Ascending aorta (tissue), 2 donors: ENCODE results near the gene VASN. TPM values are rescaled to one million over a fixed set of nuclear protein-coding genes. Genes with fewer than 3 reads are reported as not detected.

Source experiments
- DNase-seq, 2 donors: peaks; one replicate each; pipeline ENCODE4 v3.0.0-alpha.2; 2019; ENCODE audit warnings: low spot score in 2 of 2
- H3K27ac ChIP-seq, 2 donors: fragments of 200-600 bp; sonication (generic); one replicate each; pipeline ENCODE4 v1.5.1; 2016 to 2017; ENCODE audit warnings: mild to moderate bottlenecking in 1 of 2
- H3K27me3 ChIP-seq: fragments of 200-600 bp; sonication (generic); one replicate; pipeline ENCODE4 v1.5.1; 2017
- H3K36me3 ChIP-seq, 2 donors: fragments of 200-600 bp; sonication (generic); one replicate each; pipeline ENCODE4 v1.5.1; 2016
- H3K4me1 ChIP-seq, 2 donors: fragments of 200-600 bp; sonication (generic); one replicate each; pipeline ENCODE4 v1.5.1; 2016 to 2017; ENCODE audit warnings: mild to moderate bottlenecking in 1 of 2
- H3K4me3 ChIP-seq, 2 donors: fragments of 200-600 bp; sonication (generic); one replicate each; pipeline ENCODE4 v1.5.1; 2016 to 2017; ENCODE audit warnings: mild to moderate bottlenecking in 1 of 2
- H3K9me3 ChIP-seq, 2 donors: fragments of 200-600 bp; sonication (generic); one replicate each; pipeline ENCODE4 v1.5.1; 2016
- CTCF ChIP-seq, 3 experiments: fragments of 200-600 bp in 2 of 3; fragments of 450-650 bp in 1 of 3; sonication (generic) in 2 of 3; IDR thresholded peaks; one replicate each; pipeline ENCODE4 v1.5.1; 2016 to 2019; ENCODE audit warnings: antibody characterized with exemption in 3 of 3, mild to moderate bottlenecking in 1 of 3, moderate library complexity in 1 of 3
- intact Hi-C: fragments of 100-400 bp; cut with DNase I; formaldehyde crosslinking; loops from one replicate; pipeline ENCODE4 v1.15.1; 2023
- total RNA-seq: library from RNA; depleted of rRNA; stranded (reverse); fragments of >200 nt; gene quantifications from one replicate; pipeline ENCODE4 v1.1.0, GENCODE V29; 2016

Gene VASN
- total RNA-seq, 1 donor from 2014 or later: 218 TPM

GRCh38 chr16:4425378-4426020 is 53.9 kb downstream of the VASN start, which contains the start of gene DNAJA3:
TSS of gene DNAJA3 (plus strand) at chr16:4425868. CDS start at chr16:4425882, 14 bp downstream.
- TF ChIP-seq CTCF (IDR thresholded peaks at IDR 0.05): no peak
- intact Hi-C loops: loop anchor here (1.0 to 2.0 kb wide), 2 partner anchors 9 to 123 kb away; partner anchors contain the start of gene CORO7
- no peaks in the 10 kb centered on the region for H3K36me3 ChIP-seq
- H3K4me1 ChIP-seq: peaks cover 5 to 14% of the 10 kb centered on the region in 2 donors
- peak within 1 kb of the TSS; percentile 83 to 85 for H3K4me3 ChIP-seq
- no peaks in the 10 kb centered on the region for H3K27me3 ChIP-seq
- H3K9me3 ChIP-seq: no peaks in the 10 kb centered on the region
- H3K27ac ChIP-seq: peak within 1 kb of the TSS; percentile 95 to 96
- peak; percentile 63 to 96 for DNase-seq

DNA sequence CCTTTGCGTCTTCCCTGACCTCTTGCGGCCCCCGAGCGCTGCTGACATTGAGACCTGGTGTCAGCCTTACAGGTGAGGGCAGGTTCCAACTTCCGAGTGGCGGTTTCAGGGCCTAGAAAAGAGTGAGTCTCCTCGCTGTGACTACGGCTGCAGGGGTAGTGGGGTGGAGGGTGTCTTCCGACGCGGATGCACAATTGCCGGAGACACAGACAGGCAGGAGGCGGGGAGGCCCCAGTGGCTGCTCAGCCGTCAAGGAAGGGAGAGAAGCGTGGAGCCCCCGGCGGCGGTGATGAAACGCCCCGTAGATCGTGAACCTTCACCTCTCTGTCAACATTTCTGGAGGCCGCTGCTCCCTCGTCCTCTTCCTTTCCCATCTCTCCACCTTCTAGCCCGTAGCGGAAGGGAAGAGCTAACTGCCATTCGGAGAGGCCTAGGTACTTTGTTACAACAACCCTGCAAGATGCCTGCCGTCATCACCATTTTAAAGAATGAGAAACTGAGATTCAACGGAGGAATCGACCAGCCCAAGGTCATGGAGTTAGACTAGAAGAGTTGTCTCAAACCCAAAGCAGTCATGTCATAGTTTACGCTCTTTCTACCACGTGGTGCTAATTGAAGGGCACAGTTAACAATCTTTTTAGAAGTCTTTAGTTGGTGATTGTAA is 54.5 kb downstream of the VASN start:
- no peaks in the 10 kb centered on the region for H3K27me3 ChIP-seq
- no peak for DNase-seq
- H3K9me3 ChIP-seq: no peaks in the 10 kb centered on the region
- peak overlapping the region; percentile 83 to 85 for H3K4me3 ChIP-seq
- H3K36me3 ChIP-seq: no peaks in the 10 kb centered on the region
- peaks cover 5 to 14% of the 10 kb centered on the region in 2 donors for H3K4me1 ChIP-seq
- intact Hi-C loops: no loop called here
- H3K27ac ChIP-seq: peak overlapping the region; percentile 95 to 96
- no peak for TF ChIP-seq CTCF (IDR thresholded peaks at IDR 0.05)

DNA sequence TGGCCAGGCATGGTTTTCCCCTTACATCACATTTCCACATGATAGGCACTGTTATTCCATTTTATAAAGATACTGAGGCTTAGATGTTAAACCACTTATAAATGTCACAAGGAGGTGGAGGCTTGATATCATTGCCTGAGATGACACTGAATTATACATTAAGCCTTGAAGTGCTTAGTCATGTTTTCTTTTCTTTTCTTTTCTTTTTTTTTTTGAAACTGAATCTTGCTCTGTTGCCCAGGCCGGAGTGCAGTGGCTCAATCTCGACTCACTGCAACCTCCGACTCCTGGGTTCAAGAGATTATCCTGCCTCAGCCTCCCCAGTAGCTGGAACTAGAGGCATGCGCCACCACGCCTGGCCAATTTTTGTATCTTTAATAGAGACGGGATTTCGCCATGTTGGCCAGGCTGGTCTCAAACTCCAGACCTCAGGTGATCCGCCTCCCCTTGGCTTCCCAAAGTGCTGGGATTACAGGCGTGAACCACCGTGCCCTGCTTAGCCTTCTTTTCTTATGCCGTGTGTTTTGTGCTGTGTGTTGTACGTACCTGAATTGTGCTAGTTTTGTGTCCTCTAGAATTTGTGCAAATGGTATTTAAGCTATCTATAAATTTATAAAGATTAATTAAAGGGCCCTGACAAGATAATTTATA is 55.2 kb downstream of the VASN start:
- peaks cover 5 to 14% of the 10 kb centered on the region in 2 donors for H3K4me1 ChIP-seq
- H3K4me3 ChIP-seq: peak overlapping the region; percentile 83 to 85
- DNase-seq: no peak
- H3K27me3 ChIP-seq: no peaks in the 10 kb centered on the region
- H3K27ac ChIP-seq: no peak overlapping the region
- H3K36me3 ChIP-seq: peaks cover 0 to 7% of the 10 kb centered on the region in 2 donors
- intact Hi-C loops: no loop called here
- H3K9me3 ChIP-seq: no peaks in the 10 kb centered on the region
- TF ChIP-seq CTCF (IDR thresholded peaks at IDR 0.05): no peak

DNA sequence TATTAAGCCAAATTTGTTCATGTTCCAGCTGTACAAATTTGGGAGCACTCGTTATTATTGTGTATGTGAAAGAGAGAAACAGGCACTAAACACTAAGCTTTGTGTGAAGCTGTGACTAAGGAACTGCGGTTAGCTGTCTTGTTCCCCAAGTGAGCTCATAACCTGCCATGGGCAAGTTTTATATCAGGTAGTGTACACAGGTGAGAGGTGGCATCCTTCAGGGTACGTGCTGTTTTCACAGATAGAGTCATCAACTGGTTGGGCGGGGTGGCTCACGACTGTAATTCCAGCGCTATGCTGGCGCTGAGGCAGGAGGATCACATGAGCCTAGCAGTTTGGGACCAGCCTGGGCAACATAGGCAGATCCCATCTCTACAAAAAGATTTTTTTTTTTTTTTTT is 56.9 kb downstream of the VASN start:
- Histone ChIP-seq H3K4me3 (no peak overlapping the region), H3K27ac (no peak overlapping the region), H3K4me1 (peaks cover 5 to 14% of the 10 kb centered on the region in 2 donors), H3K9me3 (no peaks in the 10 kb centered on the region), H3K27me3 (no peaks in the 10 kb centered on the region), H3K36me3 (peaks cover 0 to 7% of the 10 kb centered on the region in 2 donors)
- TF ChIP-seq CTCF (IDR thresholded peaks at IDR 0.05): no peak
- intact Hi-C loops: no loop called here
- DNase-seq: no peak

- no peaks in the 10 kb centered on the region for H3K9me3 ChIP-seq
- intact Hi-C loops: no loop called here
- no peak for DNase-seq
- no peak overlapping the region for H3K27ac ChIP-seq
- H3K36me3 ChIP-seq: peaks cover 7 to 23% of the 10 kb centered on the region in 2 donors
- H3K4me3 ChIP-seq: no peak overlapping the region
- no peaks in the 10 kb centered on the region for H3K27me3 ChIP-seq
- peaks cover 5 to 8% of the 10 kb centered on the region in 2 donors for H3K4me1 ChIP-seq
- TF ChIP-seq CTCF (IDR thresholded peaks at IDR 0.05): no peak
Measured at GRCh38 chr16:4431023-4431422, 59.4 kb downstream of the VASN start.

Other genes starting within 250 kb of the VASN start
- gene SRL, start 129.8 kb upstream of the VASN start, total RNA-seq: 15.6 TPM
- gene TFAP4, start 98.8 kb upstream of the VASN start, total RNA-seq: 5.3 TPM
- 16.8 TPM for gene GLIS2, start 55.8 kb upstream of the VASN start, total RNA-seq
- gene PAM16, start 20.5 kb upstream of the VASN start, total RNA-seq: 26.6 TPM
- gene CORO7, start 44.7 kb downstream of the VASN start, total RNA-seq: 41.9 TPM
- gene DNAJA3, start 54.0 kb downstream of the VASN start, total RNA-seq: 40.7 TPM
- 48.6 TPM for gene NMRAL1, start 102.8 kb downstream of the VASN start, total RNA-seq
- gene HMOX2, start 104.5 kb downstream of the VASN start, total RNA-seq: 36.7 TPM
- 36.9 TPM for gene CDIP1, start 166.9 kb downstream of the VASN start, total RNA-seq
- gene C16orf96, start 184.5 kb downstream of the VASN start, total RNA-seq: not detected
- 4.6 TPM for gene UBALD1, start 243.0 kb downstream of the VASN start, total RNA-seq